ENCODE measurements around the gene GAL3ST1. TPM values are rescaled to one million over a fixed set of nuclear protein-coding genes. Genes with fewer than 3 reads are reported as not detected.
"Not testable (repeated sequence)": the region's sequence is repeated elsewhere in the genome, so short reads cannot be mapped to it uniquely, and the experiment has no call there.

GAL3ST1 gene
- total RNA-seq, 1 donor from 2014 or later, result 102 TPM

DNA sequence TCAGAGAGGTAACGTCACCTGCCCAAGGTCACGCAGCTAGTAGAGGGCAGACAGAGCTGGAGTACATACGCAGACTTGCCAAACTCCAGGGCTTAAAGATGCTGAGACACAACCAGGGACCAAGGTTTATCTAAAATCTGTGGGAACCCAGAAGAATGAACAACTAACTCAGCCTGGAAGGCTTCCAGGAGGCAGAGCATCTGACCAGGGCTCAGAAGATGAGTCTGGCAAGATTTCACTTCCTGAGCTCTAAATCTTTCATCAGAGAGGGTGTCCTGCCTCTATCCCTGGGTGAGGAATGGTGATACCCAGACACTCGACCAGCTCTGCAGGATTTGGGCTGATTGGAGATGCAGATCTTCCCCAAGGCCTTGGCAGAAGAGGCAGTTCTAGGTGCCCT is 9.1 kb downstream of the GAL3ST1 start:
- no peak for DNase-seq (ENCODE audit: low spot score)

DNA sequence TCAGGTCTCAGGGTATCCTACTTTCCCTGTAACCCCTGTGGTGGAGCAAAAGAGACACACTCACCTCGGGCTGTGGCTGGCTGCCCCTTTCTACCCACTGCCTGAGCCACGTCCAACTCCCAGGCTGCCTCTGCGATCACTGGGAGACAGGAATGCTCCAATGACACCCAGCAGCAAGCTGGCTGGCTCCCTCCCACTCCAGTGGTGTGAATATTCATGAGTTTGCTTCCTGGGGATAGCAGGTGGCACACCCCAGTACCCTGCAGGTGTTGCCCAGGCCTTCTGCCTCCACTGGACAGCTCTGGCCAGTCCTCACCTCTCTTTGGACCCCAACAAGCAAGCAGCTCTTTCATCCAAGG is 9.7 kb downstream of the GAL3ST1 start:
- DNase-seq (ENCODE audit: low spot score), result peak; percentile 53

- DNase-seq (ENCODE audit: low spot score), result no peak
These were observed 10.3 kb downstream of the GAL3ST1 start for GRCh38 chr22:30564045-30564760.

DNA sequence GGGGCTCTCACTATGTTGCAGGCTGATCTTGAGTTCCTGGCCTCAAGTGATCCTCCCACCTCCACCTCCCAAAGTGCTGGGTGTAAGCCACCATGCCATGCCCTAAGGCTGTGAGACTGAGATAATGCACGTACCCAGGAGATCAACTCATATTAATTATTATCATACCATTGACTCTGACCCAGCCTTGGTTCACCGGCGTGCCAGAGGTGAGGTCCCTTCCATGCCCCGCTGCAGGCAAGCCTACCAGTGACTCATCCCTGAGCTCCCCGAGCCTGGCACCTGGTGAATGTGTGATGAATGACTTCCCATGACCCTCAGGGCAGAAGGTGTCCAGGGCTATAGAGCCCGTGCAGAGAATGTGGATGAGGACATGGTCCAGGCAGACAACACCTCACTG is 12.1 kb downstream of the GAL3ST1 start:
- DNase-seq (ENCODE audit: low spot score), result peak; percentile 87

DNA sequence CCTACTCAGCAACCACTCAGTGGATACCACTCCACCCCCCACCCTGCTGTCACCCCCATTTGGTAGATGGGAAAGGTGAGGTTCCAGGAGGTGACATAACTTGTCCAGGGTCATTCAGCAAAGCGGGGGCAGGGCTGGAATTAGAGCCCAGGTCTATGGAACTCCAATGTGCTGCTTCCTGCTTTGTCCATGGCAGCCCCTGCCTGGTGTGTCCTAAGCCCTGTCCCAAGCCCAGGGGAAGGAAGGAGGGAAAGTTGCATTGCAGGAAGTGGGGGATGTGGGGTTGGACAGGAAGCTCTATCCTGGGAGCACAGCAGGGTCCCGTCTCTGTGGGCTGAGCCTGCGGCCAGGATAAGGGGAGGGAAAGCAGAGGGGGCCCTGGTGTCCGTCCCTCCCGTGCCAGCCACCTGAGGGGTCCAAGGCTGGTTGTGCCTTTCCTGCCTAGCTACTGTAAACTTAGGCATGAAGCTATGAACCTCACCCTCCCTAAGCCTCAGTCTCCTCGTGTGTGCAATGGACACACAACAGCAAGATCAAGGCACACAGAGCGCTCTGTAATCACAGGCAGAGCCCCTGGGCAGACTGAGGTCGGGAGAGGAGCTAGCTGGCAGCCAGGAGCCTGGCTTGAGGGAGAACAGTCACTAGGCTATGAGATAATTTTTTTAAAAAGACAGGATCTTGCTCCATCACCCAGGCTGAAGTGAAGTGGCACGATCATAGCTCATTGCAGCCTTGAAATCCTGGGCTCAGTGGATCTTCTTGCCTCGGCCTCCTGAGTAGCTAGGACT is 12.9 kb downstream of the GAL3ST1 start:
- no peak for DNase-seq (ENCODE audit: low spot score)

- not testable (repeated sequence) for DNase-seq (ENCODE audit: low spot score)
These were observed 13.7 kb downstream of the GAL3ST1 start for GRCh38 chr22:30560643-30561202.

- no peak for DNase-seq (ENCODE audit: low spot score)
These were observed 14.6 kb downstream of the GAL3ST1 start for GRCh38 chr22:30559889-30560288.

DNA sequence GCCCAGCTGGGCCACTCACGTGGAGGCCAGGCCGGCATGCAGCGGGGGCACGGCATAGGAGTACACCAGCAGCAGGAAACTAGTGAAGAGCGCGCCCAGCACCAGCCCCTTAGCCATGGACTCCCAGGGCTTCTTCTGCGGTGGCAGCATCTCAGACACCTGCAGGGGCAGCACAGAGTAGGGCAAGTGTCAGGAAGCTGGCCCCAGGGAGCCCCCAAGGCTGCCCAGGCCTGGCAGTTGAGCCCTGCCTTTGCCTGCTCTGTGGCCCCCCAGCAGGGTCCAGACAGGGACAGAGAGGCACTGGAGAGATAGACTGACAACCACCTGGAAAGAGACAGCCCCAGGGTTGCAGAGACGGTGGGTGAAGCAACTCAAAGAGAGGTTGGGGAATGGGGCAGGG is 17.2 kb downstream of the GAL3ST1 start:
- no peak for DNase-seq (ENCODE audit: low spot score)

- no peak for DNase-seq (ENCODE audit: low spot score)
These were observed 18.1 kb downstream of the GAL3ST1 start for GRCh38 chr22:30556388-30556787.

- no peak for DNase-seq (ENCODE audit: low spot score)
These were observed 18.9 kb downstream of the GAL3ST1 start for GRCh38 chr22:30555282-30556210.

DNA sequence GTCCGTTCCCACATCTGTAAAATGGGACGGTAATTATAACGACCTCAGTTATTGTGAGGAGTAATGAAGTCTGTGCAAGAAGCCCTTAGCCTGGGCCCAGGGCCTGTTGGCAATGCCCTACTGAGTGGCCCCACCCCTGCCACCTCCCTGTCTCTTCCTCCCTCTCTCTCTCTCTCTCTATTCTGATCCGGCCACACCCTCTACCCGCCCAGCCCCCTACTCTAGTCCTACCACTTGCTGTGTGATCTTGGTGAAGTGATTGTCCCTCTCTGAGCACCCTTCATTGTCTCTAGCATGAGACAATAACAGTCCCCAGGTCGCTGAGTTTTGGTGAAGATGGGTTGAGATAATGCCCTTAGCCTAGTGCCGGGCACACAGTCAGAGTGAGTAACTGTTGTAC is 20.5 kb downstream of the GAL3ST1 start:
- no peak for DNase-seq (ENCODE audit: low spot score)

GRCh38 chr22:30552719-30553118 is 21.7 kb downstream of the GAL3ST1 start:
- DNase-seq (ENCODE audit: low spot score), result no peak

- DNase-seq (ENCODE audit: low spot score), result not testable (repeated sequence)
These were observed 22.7 kb downstream of the GAL3ST1 start for GRCh38 chr22:30551813-30552212.

GRCh38 chr22:30547188-30547587 is 27.3 kb downstream of the GAL3ST1 start:
- no peak for DNase-seq (ENCODE audit: low spot score)

- no peak for DNase-seq (ENCODE audit: low spot score)
These were observed 27.8 kb downstream of the GAL3ST1 start, which contains the start of gene SEC14L6 for GRCh38 chr22:30546616-30547015. SEC14L6 (minus strand) TSS chr22:30546741; CDS start chr22:30546682, 59 bp downstream.

DNA sequence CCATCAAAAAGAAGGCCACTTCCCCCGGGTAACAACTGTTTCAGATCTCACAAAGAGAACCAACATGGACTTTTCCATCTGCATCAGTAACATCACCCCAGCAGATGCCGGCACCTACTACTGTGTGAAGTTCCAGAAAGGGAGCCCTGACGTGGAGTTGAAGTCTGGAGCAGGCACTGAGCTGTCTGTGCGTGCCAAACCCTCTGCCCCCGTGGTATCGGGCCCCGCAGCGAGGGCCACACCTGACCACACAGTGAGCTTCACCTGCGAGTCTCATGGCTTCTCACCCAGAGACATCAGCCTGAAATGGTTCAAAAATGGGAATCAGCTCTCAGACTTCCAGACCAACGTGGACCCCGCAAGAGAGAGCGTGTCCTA is 31.7 kb downstream of the GAL3ST1 start:
- DNase-seq (ENCODE audit: low spot score), result no peak

DNA sequence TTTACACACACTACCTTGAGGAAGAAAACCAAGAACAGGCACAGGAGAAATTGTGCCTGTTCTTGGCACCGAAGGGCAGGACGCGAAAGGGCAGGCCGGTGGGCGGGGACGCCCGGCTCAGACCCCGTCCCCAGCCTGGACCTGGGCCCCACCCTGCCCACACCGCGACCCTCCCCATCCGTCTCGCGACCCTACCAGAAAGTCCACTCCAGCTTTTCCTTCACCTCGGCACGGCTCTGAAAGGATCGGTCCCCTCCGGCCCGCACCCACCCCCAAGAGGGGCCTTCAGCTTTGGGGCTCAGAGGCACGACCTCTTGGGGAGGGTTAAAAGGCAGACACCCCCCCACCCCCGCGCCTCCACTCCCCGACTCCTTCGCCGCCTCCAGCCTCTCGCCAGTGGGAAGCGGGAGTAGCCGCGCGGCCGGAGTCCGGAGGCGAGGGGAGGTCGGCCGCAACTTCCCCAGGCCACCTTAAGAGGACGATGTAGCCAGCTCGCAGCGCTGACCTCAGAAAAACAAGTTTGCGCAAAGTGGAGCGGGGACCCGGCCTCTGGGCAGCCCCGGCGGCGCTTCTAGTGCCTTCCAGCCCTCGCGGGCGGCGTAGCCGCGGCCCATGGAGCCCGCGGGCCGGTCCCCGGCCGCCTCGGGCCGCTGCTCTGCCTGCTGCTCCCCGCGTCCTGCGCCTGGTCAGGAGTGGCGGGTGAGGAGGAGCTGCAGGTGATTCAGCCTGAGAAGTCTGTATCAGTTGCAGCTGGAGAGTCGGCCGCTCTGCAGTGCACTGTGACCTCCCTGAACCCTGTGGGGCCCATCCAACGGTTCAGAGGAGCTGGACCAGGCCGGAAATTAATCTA is 32.3 kb downstream of the GAL3ST1 start:
- DNase-seq (ENCODE audit: low spot score), result no peak

GRCh38 chr22:30541511-30541910 is 33.0 kb downstream of the GAL3ST1 start:
- not testable (repeated sequence) for DNase-seq (ENCODE audit: low spot score)

- DNase-seq (ENCODE audit: low spot score), result no peak
These were observed 35.1 kb downstream of the GAL3ST1 start for GRCh38 chr22:30539368-30539767.

- DNase-seq (ENCODE audit: low spot score), result no peak
These were observed 36.2 kb downstream of the GAL3ST1 start for GRCh38 chr22:30538280-30538679.
